ENCODE measurements around the gene KIFC3.
A peak's percentile ranks its signal among the peaks of the same experiment; 100 is the strongest.
"Not testable (repeated sequence)": the region's sequence is repeated elsewhere in the genome, so short reads cannot be mapped to it uniquely, and the experiment has no call there.

The KIFC3 gene

GRCh38 chr16:57752581-57753447 lies 49.5 kb downstream of the KIFC3 start:
- DNase-seq, result no peak

GRCh38 chr16:57752203-57752580 lies 50.1 kb downstream of the KIFC3 start:
- no peak for DNase-seq

DNA sequence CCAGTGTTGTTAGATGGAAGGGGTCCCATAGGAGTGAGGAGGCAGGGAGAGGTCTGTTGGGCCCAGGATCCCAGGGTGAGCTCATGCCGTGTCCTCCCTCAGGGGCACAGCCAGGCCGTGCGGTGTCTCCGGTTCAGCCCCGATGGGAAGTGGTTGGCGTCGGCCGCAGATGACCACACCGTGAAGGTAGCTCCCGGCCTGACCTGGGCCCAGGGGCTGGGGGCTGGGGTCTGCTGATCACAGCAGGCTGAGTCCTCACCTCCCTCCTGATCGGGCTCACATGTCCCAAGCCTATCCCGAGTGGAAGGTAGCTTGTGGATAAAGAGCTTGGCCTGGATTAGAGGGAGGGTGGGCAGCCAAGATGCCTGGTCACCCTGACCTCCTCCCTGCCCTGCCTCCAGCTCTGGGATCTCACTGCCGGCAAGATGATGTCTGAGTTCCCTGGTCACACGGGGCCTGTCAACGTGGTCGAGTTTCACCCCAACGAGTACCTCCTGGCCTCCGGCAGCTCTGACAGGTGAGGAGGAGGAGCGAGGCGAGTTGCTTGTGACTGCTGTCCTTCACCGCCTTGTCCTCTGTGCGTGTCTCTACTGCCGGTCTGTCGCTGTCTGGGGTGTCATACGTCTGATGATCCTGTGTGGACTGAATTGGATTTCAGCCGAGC lies 50.6 kb downstream of the KIFC3 start:
- DNase-seq, result no peak

GRCh38 chr16:57750796-57751538 lies 51.3 kb downstream of the KIFC3 start:
- no peak for DNase-seq

DNA sequence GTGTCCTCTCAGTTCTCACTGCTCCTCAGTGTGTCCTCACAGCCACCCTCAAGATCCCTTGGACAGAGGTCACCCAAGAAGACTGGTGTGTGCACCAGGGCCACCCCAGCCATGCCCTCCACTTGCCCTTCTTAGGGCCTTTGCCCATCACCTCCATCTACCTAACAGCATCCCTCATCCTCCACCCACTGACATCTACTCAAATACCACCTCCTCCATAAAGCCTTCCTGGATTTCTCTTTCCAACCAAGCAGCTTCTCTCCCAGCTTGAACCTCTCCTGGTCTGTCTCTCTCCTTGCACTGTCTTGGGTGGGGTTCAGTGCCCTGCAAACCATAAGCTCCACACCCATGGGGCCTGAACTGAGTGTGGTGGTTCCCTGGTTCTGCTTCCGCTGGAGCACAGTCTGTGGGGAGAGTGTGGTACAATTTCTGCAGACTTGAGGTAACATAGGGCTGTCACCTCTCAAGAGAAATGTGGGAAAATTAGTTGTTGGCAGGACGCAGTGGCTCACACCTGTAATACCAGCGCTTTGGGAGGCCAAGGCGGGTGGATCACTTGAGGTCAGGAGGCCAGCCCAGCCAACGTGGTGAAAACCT lies 52.3 kb downstream of the KIFC3 start:
- no peak for DNase-seq

DNA sequence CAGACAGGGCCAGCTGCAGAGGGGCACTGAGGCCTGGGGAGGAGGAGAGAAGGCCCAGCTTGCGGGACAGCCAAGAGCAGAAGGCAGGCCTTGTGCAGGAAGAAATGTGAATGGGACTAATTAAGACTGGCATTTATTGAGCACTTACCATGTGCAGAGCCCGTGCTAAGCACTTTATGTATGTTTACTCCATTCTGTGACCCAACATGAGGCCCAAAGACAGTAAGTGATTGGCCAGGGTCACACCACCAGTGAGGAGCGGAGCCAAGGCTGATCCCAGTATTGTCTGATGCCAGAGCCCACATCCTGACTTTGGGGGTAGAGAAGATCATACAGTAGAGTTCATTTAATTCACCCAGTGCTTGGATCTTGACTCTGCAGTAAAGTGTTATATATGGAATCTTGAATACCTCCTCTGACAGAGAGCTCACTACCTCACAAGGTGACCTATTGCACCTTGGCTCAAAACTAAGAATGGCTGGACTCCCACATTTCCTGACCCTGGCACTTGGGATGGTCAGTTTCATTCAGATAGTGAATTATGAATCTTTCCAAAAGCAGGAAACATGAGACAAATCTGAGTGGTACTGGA lies 53.1 kb downstream of the KIFC3 start:
- DNase-seq, result no peak

DNA sequence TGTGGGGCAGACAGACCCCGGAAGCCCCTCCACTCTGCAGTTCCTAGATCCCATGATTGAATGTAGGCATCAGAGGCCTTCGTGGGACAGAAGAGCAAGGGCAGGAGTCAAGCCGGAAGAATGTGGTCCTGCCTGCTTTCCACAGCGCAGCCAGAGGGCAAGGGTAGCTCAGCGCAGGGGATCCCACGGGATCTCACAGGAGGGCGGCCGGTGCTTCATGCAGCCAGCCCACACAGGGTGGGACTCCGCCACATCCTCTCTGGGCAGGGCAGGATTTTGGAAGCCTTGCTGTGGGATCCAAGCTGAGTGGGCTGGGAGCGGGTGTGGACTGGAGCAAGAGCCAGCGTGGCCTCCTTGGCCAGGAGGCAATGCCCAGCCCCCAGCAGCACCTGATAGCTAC lies 53.7 kb downstream of the KIFC3 start:
- DNase-seq, result no peak

DNA sequence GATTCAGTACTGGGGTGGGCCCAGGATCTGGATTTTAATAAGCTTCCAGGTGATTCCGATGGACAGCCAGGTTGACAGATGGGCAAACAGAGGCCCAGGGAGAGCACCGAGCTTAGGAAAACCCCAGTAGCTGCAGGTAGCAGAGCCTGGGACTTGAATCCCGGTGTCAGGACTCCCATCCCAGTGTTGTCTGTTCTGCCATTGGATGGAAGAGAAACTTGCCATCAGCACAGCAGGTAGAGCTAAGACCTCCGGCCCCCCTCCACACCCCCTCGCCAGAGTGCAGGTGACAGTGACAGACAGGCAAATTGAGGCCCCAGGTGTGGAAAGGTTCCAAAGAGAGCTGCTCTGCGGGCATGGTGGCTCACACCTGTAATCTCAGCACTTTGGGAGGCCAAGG lies 54.3 kb downstream of the KIFC3 start:
- no peak for DNase-seq

DNA sequence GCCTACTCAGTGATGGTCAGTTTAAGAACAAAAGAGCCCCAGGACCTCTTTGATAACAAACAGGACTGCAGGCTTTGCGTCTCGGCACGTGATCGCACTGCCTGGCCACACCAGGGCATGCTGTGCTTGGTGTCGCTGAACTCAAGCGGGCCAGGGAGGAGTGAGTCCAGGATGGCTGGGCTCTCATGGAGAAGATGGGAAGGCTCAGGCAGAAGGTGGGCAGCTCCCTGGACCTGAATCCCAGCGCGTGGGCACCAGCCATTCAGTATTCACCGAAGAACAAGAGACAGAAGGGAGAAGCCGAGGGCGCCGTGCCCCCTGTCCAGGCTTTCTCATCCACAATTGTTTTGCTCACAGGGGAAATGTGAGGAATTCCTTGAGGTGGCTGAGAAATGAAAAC lies 54.8 kb downstream of the KIFC3 start:
- DNase-seq, result no peak

DNA sequence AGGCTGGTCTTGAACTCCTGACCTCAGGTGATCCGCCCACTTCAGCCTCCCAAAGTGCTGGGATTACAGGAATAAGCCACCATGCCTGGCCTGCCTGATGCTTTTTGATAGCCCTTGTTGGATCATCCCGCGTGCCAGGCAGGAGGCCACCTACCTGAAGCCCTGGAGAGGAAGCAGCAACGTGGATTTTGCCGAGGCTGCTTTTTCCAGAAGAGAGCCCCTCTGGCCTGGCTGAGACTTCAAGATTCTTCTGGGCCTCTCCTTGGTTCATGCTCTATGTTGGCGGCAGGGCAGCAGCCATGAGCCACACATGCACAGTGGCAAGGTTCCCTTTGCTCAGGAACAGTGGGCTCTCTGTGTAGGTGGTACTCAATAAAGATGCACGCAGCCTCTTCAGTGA lies 55.2 kb downstream of the KIFC3 start:
- no peak for DNase-seq

GRCh38 chr16:57746316-57746715 lies 56.0 kb downstream of the KIFC3 start:
- DNase-seq, result not testable (repeated sequence)

- DNase-seq, result no peak
These were observed 56.5 kb downstream of the KIFC3 start for GRCh38 chr16:57745768-57746167.

DNA sequence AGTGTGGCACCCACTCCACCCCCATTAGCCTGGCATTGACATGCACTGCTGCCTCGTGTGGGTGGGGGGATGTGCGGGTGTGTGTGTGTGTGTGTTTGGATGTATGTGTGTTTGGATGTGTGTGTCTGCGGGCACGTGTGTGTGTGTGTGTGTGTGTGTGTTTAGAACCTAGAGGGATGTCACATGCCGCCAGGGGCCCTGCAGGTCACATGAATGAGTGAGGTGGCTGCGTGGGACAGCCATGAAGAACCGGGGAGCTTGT lies 57.7 kb downstream of the KIFC3 start:
- no peak for DNase-seq

- no peak for DNase-seq
These were observed 58.2 kb downstream of the KIFC3 start for GRCh38 chr16:57743886-57744641.

DNA sequence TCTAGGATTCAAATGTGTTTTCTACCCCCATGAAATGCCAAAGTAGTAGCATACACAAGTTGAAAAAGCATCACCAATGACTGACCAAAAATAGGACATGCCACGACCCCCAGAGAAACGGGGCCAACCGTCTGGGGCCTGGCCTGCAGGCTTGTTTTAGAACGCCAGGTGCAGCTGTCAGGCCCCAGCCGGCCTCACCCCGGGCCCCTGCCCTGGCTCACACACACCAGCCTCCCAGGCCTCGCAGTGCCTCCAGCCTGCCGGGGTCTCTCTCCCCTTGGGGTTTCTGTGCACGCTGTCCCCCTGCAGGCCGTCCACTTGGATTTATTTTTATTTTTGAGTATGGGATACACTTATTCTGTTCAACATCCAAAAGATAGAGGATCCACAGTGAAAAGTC lies 58.8 kb downstream of the KIFC3 start:
- DNase-seq, result no peak

GRCh38 chr16:57742543-57742942 lies 59.7 kb downstream of the KIFC3 start:
- DNase-seq, result peak; percentile 55 to 80

- peak in 1 of 2 experiments; percentile 23 for DNase-seq
These were observed 60.6 kb downstream of the KIFC3 start for GRCh38 chr16:57741660-57742191.

- DNase-seq, result no peak
These were observed 61.7 kb downstream of the KIFC3 start for GRCh38 chr16:57740423-57741071.

- no peak for DNase-seq
These were observed 62.4 kb downstream of the KIFC3 start for GRCh38 chr16:57739756-57740422.

DNA sequence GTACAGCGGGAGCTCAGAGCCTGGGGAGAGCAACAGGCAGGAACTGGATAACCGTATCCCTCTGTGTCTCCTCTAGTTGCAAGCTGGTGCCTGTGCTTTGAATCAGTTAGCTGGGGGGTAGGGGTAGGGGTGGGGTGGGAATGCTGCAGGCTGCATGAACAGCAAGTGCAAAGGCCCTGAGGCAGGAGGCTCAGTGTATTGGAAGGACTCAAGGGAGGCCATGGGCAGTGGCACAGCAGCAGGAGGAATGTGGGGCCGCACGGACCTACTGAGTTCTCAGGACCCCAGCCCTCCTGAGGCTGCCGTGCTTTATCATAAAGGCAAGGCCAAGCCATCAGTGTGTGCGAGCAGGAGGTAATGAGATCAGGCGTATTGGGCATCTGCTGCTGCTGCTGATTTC lies 63.4 kb downstream of the KIFC3 start:
- no peak for DNase-seq
